ENCODE data around the gene GNPTG. TPM values are rescaled to one million over a fixed set of nuclear protein-coding genes. Genes with fewer than 3 reads are reported as not detected.

Gene GNPTG
- 41.6 and 41.8 TPM in 2 replicates for total RNA-seq

GRCh38 chr16:1351582-1352362 lies at the start of gene GNPTG, which contains the start of gene TSR3:
Gene GNPTG, plus strand, starts transcription at chr16:1351931. Its CDS starts 35 bp downstream, at chr16:1351966.
Gene TSR3, minus strand, starts transcription at chr16:1351878. Its CDS starts 74 bp downstream, at chr16:1351804.

GRCh38 chr16:1308977-1309885 lies 42.5 kb upstream of the GNPTG start, which contains the start of gene UBE2I:
Gene UBE2I, plus strand, starts transcription at chr16:1309636. Its CDS starts 4,395 bp downstream, at chr16:1314031.

GRCh38 chr16:1333149-1333812 lies 18.4 kb upstream of the GNPTG start, which contains the start of gene BAIAP3:
Gene BAIAP3, plus strand, starts transcription at chr16:1333645. Its CDS starts 4,905 bp downstream, at chr16:1338550.

Other genes starting within 250 kb of the GNPTG start
- not detected in 2 replicates for gene CACNA1H, start 198.8 kb upstream of the GNPTG start, total RNA-seq
- gene TPSG1, start 126.7 kb upstream of the GNPTG start, total RNA-seq: not detected in 2 replicates
- not detected in 2 replicates for gene TPSB2, start 121.7 kb upstream of the GNPTG start, total RNA-seq
- gene TPSAB1, start 111.2 kb upstream of the GNPTG start, total RNA-seq: not detected in 2 replicates
- not detected in 2 replicates for gene TPSD1, start 95.9 kb upstream of the GNPTG start, total RNA-seq
- gene UBE2I, start 42.3 kb upstream of the GNPTG start, total RNA-seq: 55.7 and 61.3 TPM in 2 replicates
- gene BAIAP3, start 18.3 kb upstream of the GNPTG start, total RNA-seq: 0.11 and 0.13 TPM in 2 replicates
- gene TSR3, start 53 bp upstream of the GNPTG start, total RNA-seq: 42.0 and 44.7 TPM in 2 replicates
- gene UNKL, start 62.8 kb downstream of the GNPTG start, total RNA-seq: 10.4 and 12.2 TPM in 2 replicates
- 7.7 and 8.8 TPM in 2 replicates for gene UQCC4, start 68.8 kb downstream of the GNPTG start, total RNA-seq
- not detected in 2 replicates for gene PERCC1, start 79.1 kb downstream of the GNPTG start, total RNA-seq
- 0.13 and 0.22 TPM in 2 replicates for gene CCDC154, start 92.6 kb downstream of the GNPTG start, total RNA-seq
- gene CLCN7, start 123.1 kb downstream of the GNPTG start, total RNA-seq: 52.8 and 82.3 TPM in 2 replicates
- gene PTX4, start 137.0 kb downstream of the GNPTG start, total RNA-seq: not detected in 2 replicates
- gene TELO2, start 141.4 kb downstream of the GNPTG start, total RNA-seq: 9.9 and 10.4 TPM in 2 replicates
- gene TMEM204, start 181.7 kb downstream of the GNPTG start, total RNA-seq: 10.6 and 11.9 TPM in 2 replicates

Measured in articular chondrocyte of knee joint (primary cell).